D721Med (cell line): ENCODE measurements around the gene TPCN1.

Experiments
- DNase-seq: peaks from one replicate; pipeline ENCODE4 v3.0.0; 2011; ENCODE audit warnings: low spot score; ENCODE audit not compliant: insufficient read length
- FAIRE-seq: peaks from 2 replicates; lab custom pipeline; 2011; peaks lifted over from hg19 to GRCh38; lab: Jason Lieb, UNC
- TF ChIP-seq, protein P1 (sequence below): IDR thresholded peaks from 2 replicates; pipeline ENCODE4 v1.5.1; 2012; ENCODE audit warnings: mild to moderate bottlenecking, control low read depth; ENCODE audit not compliant: insufficient read depth; ENCODE audit errors: missing control alignments

The TPCN1 gene

DNA sequence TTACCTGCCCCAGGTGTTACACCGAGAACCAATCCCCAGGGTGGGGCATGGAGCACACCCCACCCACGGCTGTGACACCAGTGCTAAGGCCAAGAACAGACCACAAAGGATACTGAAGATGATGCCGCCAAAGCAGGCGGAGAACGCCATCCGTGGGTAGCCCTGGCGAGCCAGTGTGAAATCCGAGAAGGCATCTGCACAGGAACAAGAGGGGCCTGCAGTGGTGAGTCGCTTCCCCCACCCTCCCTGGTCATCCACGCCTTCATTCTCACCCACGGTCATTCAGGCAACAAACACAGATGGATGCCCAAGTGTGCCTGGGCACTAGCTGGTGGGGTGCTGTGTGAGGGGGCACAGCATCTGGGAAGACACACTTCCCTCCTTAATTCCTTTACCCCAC, 85.1 kb downstream of the TPCN1 start:
- FAIRE-seq: no peak
- TF ChIP-seq, protein P1, sequence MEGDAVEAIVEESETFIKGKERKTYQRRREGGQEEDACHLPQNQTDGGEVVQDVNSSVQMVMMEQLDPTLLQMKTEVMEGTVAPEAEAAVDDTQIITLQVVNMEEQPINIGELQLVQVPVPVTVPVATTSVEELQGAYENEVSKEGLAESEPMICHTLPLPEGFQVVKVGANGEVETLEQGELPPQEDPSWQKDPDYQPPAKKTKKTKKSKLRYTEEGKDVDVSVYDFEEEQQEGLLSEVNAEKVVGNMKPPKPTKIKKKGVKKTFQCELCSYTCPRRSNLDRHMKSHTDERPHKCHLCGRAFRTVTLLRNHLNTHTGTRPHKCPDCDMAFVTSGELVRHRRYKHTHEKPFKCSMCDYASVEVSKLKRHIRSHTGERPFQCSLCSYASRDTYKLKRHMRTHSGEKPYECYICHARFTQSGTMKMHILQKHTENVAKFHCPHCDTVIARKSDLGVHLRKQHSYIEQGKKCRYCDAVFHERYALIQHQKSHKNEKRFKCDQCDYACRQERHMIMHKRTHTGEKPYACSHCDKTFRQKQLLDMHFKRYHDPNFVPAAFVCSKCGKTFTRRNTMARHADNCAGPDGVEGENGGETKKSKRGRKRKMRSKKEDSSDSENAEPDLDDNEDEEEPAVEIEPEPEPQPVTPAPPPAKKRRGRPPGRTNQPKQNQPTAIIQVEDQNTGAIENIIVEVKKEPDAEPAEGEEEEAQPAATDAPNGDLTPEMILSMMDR: no peak
- DNase-seq: no peak

DNA sequence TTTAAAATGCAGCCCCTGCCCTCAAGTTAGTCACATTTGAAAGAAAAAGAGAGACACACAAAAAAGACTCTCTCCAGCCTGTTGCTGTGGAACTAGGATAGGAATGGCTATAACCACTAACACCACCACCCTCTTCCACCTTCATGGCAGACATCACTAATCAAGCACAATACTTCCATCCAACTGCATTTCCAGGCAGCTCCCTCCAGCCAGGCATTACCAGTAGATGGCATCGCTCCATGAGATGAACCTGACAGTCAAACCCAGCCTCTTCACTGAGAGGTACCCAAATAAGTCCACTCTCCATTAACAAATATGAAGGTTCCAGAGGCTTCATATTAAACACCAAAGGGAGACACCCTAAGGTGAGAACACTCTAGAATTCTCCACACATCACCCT, 89.2 kb downstream of the TPCN1 start:
- FAIRE-seq: no peak
- TF ChIP-seq, protein P1: peak; percentile 12
- DNase-seq: no peak

DNA sequence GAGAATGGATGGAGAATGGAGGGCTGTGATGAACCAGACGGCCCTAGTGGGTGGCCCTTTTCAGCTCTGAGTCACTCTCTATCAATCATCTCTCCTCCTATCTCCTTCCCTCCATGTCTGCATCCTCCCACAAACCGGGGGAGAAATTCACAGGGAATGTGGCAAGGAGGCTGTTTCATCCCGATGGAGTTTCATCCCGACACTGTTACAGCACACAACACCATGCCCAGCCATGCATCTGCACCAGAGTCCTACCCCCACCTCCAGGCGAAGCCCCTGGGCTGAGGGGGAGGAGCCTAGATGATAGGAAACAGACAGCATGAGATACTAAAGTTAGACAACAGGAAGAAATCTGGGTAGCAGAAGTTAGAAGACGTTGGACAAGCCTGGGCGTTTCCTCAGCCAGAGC, 92.9 kb downstream of the TPCN1 start:
- DNase-seq (no peak), FAIRE-seq (no peak)
- TF ChIP-seq, protein P1: no peak

DNA sequence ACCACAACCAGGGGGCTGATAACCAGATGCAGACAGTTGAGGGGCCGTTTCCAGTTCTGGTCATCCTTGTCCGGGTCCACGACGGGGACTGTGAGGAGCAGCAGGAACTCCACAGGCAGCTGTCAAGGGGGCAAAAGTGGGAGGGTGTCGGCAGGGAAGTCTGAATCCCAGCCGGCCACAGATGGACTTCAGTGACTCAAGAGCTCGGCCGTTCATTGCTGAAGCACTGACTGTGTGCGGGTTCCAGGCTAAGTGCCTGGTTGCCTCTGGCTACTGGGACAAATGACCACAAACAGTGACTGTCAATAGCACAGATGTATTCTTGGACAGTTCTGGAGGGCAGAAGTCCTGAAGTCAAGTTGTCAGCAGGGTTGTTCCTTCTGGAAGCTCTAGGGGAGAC, 94.1 kb downstream of the TPCN1 start:
- TF ChIP-seq, protein P1: no peak
- FAIRE-seq (no peak), DNase-seq (no peak)

DNA sequence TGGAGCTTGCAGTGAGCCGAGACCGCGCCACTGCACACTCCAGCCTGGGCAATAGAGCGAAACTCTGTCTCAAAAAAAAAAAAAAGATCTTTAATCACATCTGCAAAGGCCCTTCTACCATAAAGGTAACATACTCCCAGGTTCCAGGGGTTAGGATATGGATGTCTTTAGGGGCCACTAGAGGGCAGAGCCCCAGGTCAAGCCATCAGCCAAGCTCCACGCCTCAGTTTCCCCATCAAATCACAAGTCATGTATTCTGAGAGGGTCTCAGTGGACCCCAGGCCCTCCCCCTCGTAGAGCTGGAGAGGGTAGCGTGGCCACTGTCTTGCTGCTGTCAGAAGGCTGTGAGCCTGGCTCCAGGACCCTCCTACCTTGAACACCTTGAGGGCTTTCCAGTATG, 94.9 kb downstream of the TPCN1 start:
- TF ChIP-seq, protein P1: no peak
- FAIRE-seq (no peak), DNase-seq (no peak)

DNA sequence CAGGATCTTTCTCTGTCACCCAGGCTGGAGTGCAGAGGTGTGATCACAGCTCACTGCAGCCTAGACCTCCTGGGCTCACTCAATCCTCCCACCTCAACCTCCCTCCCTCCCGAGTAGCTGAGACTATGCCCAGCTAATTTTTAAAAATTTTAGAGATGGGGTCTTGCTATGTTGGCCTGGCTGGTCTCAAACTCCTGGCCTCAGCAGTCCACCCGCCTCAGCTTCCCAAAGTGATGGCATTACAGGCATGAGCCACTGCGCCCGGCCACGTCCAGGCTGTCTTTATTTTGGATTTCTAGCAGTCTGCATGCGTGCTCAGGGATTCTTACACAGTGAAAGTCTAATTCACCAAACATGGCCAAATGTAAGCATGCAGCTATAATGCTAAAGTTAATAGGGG, 95.9 kb downstream of the TPCN1 start:
- TF ChIP-seq, protein P1: no peak
- FAIRE-seq (no peak), DNase-seq (no peak)

DNA sequence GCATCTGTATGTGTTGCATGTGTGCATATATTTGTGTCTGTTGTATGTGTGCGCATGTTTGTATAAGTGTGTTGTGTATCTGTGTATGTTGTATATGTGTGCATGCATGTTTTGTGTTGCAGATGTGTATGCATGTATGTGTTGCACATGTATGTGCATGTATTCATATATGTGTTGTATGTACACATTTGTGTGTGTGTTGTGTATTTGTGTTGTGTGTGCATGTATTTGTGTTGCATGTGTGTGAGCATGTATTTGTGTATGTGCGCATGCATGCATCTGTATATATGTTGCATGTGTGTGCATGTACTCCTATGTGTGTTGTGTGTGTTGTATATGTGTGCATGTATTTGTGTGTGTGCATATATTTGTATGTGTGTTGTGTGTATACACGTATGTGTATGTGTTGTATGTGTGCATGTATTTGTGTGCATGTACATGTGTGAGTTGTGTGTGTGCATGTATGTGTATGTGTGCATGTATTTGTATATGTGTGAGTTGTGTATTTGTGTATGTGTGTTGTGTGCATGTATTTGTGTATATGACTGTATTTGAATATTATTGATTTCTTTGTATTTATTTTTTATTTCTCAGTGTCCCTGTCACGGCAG, 96.9 kb downstream of the TPCN1 start:
- peak; percentile 67 for FAIRE-seq
- DNase-seq: no peak
- TF ChIP-seq, protein P1: no peak
